Right renal cortex interstitium (tissue), 3 donors: ENCODE measurements around the gene SCN1B. TPM values are rescaled to one million over a fixed set of nuclear protein-coding genes. Genes with fewer than 3 reads are reported as not detected.
"Not testable (repeated sequence)": the region's sequence is repeated elsewhere in the genome, so short reads cannot be mapped to it uniquely, and the experiment has no call there.

ENCODE experiments used
- DNase-seq, 3 donors: peaks; one replicate each; pipeline ENCODE4 v3.0.0-alpha.2; 2013; ENCODE audit warnings: low read depth in 3 of 3, low spot score in 2 of 3
- polyA plus RNA-seq, 3 donors: library from polyadenylated mRNA; unstranded; fragments of 120-200 nt; gene quantifications; one replicate each; pipeline ENCODE4 v1.2.1, GENCODE V29; 2013; ENCODE audit not compliant: insufficient read length in 3 of 3

The SCN1B gene
- polyA plus RNA-seq, result under 1 TPM; 0.55 to 0.92 (median 0.64) TPM

DNA sequence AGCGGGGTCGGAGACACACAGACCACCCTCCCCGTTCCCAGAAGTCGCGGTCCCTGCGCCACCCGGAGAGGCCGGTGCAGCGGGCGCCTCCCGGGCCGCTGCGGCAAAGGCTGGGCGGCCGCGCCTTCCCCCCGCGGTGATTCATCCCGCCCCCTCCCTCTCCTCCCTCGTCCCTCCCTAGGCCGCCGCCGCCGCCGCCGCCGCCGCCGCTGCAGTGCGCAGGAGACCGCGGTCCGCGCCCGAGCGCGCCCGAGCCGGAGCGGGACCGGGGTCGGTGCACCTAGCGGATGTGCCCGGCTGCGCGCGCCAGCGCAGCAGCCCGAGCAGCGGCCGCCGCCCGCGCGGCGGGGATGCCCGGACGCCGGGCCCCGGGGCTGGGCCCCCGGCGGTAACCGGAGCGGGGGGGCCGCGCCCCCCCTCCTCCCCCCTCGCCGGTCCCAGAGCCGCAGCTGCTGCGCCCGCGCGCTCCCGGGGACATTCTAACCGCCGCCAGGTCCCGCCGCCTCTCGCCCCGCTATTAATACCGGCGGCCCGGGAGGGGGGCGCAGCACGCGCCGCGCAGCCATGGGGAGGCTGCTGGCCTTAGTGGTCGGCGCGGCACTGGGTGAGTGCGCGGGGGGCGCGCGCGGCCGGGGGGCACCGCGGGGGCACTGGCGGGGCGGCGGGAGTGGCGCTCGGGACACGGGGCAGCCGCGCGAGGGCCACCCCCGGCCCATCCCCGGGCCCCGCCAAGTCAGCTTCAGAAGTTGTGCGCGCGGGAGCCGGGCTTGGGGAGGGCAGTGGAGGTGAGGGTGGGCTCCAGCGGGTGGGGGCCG is at the start of gene SCN1B:
Gene SCN1B (plus strand): TSS at position 214 of the 815 bp plus-strand sequence. CDS start 351 bp downstream, at position 565.
- no peak for DNase-seq

DNA sequence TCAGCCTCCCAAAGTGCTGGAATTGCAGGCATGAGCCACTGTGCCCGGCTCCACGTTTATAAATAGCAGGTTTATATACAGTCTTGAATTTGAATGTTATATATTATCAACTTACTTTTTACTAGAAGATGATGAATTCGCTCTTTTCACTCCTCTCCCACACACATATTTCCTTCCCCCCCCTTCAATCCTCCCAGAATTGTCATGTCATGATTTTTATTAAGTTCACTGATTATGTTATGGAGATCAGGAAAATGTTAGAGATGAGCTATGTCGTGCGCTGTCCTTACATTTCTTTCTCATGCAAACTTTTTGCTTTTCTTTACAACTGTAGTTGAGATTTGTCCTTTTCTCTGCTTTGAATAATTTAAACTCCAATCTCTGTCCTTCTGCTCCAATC is 48.0 kb upstream of the SCN1B start:
- DNase-seq, result no peak

DNA sequence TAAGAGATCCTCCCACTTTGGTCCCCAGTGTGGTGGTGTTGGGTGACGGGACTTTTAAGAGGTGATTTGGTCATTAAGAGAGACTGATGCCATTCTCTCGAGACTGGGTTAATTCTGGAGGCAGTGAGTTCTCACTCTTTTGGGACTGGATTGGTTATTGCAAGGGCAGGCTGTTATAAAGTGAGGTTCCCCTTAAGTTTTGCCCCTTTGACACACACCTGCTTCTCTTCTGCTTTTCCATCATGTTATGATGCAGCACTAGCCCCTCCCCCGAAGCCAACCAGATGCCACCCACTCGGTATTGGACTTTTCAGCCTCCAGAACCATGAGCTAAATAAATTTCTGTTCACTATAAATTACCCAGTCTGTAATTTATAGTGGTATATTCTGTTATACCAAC is 46.5 kb upstream of the SCN1B start:
- no peak for DNase-seq

DNA sequence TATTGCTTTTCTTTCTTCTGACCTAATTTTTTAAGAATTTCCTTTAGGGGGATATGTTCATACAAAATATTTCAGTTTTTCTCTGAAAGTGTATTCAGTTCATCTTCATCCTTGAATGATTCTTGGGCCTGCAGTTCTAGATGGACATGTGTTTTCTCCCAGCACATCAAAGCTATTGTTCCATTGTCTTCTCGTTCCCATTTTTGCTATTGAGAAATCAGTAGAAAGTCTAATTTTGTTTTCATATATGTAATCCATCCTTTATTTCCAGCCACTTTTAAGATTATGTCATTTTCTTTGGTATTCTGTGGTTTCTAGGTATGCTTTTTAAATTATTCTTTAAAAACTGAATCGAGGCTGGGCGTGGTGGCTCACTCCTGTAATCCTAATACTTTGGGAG is 46.0 kb upstream of the SCN1B start:
- DNase-seq, result no peak

DNA sequence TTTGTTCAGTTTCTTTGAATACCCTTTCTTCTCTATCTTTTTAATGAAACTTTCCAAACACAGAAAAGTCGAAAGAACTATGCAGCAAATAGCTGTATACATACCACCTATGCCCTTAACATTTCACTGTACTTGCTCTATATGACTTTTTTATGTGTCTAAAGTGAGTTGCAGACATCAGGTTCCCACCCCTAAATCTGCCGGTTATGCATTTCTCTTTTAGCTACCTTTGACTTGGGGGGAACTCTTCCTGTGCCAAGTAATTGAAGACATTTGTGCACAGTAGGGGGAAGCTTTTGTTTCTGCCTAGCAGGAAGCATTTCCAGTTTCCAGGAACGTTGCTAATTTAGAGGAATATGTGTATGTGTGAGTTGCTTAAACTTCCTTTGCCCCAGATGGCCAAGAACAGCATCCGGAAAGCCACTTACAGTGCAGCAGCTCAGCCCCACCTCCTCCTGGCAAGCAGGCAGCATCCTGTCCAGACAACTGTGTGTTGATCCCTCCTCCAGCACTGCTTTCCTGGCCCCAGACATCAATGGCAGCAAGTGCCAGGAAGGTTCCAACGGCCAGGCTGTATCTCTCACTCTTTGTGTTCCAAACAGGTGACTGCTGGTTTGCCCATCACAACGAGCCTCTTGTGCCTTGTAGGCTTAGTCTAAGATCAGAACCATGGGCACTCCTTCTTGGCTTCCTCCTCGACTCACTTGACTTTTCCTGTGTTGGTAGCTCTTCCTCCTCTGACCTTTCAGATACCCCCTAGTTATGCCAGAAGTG is 44.8 kb upstream of the SCN1B start:
- DNase-seq, result no peak

DNA sequence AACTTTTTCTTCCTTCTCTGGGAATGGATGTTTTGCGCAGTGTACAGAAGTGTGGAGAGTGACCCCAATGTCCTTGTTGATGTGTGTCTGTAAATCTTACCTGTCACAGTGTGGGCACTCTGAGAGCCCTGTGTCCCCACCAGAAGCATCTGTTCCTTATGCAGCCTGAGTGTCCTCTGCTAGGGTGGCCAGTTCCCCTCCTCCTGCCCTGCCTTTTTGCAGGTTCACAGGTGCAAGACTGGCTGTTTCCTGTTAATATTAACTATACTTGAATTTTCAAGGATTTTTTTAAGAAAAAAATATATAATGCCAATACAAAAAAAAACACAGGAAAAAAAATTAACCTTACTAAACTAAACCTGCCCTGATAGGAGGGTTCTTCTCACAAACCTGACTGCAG is 42.2 kb upstream of the SCN1B start:
- DNase-seq, result no peak

DNA sequence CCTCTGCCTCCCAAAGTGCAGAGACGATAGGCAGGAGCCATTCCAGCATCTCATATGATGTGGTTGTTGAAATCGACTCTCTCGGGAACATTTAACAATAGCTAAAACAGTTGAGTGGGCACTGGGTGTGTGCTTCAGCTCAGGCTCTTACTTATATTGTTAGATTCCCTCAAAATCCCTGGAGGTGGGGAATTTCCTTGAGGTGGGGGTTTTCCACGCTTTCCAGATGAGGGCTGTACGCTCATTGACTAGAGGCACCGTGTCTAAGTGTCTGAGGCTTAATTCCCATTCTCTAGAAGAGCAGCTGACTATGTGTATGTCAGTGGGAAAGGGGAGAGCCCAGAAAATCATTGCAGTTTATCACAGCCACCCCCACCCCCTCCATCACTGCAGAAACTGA is 41.0 kb upstream of the SCN1B start:
- DNase-seq, result no peak

DNA sequence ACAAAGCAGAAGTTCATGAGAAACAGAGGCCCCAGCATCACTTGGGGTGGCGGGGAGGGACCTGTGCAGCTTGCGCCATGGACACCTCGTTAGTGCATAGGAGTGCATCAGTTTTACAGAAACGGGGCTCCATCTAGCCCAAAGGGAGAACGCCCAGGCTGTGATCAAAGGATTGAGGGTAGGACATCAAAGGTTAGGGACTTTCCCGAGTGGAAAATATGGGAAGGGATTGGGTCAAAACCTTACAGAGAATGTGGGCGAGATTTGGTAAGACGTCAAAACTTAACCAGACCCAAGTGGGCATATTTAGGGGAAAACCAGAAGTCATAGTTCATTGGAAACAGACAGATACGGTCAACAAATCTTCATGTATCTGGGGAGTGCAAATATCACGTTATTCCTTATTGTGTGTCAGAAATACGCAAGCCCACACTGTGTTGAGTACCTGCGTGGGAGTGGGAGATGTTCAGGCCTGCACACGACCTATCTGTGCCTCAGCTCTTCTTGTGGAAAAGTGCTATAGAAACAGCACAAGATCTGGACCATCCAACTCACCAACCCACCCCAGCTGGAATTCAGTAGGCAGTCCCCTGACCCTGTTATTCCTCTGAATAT is 39.6 kb upstream of the SCN1B start:
- DNase-seq, result no peak

DNA sequence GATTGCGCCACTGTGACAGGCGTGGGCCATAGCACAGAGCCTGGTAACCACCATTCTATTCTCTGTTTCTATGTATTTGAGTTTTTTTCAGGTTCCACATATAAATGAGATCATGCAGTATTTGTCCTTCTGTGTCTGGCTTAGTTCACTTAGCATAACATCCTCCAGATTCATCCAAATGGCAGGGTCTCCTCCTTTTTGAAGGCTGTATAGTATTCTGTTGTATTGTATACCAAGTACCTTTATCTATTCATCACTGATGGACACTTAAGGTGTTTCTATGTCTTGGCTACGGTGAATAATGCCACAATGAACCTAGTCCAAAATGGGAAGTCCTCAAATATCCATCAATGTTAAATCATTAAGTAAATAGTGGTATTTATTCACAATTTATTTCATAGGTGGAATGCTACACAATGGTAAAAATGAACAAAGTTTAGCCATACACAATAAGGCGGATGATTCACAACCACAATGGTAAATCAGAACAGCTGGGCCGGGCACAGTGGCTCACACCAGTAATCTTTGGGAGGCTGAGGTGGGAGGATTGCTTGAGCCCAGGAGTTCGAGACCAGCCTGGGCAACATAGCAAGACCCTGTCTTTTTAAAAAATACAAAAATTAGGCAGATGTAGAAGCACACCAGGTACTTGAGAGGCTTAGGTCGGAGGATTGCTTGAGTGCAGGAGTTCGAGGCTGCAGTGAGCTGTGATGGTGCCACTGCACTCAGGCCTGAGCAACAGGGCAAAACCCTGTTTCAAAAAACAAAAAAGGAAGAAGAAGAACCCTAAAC is 38.5 kb upstream of the SCN1B start:
- DNase-seq, result no peak

DNA sequence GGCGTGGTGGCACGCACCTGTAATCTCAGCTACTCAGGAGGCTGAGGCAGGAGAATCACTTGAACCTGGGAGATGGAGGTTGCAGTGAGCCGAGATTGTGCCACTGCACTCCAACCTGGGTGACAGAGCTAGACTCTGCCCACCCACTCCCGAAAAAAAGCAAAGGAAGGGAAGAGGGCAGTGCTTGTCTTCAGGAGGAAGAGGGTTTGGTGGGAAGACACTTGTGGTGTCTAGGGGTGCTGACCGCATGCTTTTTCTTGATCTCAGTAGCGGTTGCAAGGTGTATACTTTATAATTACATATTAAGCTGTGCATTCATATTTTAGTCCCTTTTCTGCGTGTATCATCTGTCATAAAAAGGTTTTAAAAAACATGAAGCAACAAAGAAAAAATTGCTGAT is 37.7 kb upstream of the SCN1B start:
- DNase-seq, result not testable (repeated sequence)

DNA sequence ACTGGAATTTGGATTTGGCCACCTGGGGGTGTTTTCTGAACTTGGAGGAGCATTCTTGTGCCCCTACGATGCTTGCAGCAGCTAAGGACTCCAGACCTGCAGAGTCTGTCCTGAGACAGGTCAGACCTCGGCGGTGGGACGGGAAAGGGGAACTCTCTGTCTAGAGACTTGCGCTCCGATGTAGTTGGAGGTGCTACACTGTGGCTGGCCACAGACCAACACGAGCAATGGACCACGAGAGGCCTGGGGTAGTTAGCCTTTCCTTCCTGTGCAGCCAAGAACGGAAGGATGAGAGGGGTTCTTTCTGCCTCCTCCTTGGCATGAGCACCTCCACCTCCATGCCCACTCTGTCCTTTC is 36.0 kb upstream of the SCN1B start:
- DNase-seq, result no peak

DNA sequence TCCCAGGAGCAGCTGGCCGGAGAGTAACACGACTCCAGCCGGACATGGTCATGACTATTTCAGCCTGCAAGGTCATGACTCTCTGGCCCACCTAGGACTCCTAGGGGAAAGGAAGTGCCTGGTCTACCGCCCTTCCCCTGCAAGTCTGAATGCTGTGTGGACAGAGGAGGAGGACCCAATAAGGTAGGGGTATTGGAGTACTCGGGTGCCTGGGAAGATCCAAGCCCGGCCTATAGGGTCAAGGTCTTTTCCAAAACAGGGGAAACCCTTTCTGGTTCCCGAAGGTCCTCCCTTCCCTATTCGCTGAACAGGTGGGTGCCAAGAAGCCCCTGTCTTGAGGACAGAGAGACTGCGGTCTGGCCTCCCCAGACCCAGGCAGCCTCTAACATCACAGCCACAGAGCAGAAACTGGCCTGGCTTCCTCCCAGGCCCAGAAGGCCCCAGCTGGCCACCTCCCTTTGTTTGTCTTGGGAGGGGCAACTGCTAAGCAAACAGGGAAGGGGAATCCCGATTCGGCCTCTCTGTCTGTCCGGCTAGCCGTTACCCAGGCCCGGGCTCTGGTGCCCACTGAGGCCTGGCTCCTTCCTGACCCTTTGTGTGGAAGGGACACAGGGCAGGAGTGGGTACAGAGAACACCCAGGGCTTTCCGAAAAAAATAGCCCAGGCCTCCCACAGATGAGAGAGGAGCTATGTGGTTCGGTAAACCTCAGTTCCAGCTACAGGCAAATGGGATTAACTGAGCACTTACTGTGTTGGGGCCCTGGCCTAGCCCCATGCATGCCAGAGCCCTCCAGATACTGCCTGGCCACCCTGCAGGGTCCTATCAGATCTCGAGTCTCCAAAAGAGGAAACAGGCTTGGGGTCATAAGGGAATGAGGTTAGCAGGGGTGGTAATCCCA is 35.4 kb upstream of the SCN1B start:
- DNase-seq, result no peak

DNA sequence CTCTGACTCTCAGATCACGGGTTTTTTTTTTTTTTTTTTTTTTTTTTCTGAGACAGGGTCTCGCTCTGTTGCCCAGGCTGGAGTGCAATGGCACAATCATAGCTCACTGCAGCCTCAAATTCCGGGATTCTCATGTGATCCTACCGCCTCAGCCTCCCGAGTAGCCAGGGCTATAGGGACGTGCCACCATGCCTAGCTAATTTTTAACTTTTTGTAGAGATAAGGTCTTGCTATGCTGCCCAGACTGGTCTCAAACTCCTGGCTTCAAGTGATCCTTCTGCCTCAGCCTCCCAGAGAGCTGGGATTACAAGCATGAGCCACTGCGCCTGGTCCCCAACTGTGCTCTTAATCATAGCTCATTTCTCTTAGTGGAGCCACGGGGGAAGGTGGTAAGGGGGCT is 34.7 kb upstream of the SCN1B start:
- no peak for DNase-seq

DNA sequence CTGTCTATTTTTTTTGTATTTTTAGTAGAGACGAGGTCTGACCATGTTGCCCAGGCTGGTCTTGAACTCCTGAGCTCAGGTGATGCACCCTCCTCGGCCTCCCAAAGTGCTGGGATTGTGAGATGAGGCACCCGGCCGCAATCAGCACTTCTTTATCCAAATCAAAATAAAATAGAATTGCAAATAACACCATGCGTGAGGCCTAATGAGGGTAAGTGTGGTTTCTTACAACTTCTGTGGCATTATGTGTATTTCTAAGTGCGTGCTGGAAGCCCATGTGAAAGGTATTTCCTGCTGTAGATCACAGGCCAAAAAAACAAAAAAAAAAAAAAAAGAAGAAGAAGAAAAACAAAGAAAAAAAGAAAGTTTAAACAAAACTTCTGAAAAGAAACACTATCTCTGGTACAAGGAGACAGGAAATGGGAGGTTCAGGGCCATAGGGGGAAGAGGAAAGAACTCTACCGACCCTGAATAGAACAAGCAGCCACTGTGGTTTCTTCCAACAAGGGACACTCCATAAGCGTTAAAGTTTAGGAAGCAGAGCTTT is 33.1 kb upstream of the SCN1B start:
- no peak for DNase-seq

DNA sequence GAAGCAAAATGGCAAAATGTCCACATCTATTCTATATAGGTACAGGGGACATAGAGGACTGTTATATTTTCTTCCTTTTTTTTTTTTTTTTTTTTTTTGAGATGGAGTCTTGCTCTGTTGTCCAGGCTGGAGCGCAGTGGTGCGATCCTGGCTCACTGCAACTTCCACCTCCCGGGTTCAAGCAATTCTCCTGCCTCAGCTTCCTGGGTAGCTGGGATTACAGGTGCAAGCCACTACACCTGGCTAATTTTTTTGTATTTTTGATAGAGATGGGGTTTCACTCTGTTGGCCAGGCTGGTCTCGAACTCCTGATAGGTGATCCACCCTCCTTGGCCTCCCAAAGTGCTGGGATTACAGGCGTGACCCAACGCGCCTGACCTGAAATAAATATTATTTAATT is 32.0 kb upstream of the SCN1B start:
- not testable (repeated sequence) for DNase-seq

DNA sequence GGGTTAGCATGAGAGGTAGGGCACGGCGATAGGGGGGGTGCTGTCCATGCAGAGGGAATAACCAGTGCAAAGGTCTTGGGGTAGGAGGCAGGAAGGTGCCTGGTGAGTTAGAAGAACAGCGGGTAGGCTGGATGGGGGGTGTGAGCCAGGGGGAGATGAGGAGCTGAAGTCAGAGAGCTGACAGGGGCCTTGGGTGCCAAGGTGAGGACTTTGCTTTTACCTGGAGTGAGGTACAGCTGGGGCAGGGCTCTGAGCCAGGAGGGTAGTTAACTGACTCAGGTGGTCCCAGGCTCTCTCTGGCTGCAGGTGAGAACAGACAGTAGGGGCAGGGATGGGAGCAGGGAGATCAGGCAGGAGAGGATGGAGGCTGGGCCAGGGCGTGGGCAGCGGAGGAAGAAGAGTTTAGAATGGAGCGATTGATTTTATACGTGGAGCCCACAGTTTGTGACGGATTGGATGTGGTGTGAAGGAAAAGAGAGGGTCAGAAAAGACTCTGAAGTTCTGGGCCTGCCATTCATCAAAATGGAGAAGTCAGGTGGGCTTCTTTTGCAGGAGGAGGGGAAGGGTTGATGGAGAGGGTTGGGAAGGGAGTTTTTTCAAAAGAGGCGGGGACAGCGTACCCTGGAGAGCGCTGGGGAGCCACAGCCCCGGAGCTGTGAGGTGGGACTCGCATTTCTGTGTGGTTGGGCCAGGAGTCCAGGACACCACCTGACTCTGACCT is 31.3 kb upstream of the SCN1B start:
- no peak for DNase-seq

DNA sequence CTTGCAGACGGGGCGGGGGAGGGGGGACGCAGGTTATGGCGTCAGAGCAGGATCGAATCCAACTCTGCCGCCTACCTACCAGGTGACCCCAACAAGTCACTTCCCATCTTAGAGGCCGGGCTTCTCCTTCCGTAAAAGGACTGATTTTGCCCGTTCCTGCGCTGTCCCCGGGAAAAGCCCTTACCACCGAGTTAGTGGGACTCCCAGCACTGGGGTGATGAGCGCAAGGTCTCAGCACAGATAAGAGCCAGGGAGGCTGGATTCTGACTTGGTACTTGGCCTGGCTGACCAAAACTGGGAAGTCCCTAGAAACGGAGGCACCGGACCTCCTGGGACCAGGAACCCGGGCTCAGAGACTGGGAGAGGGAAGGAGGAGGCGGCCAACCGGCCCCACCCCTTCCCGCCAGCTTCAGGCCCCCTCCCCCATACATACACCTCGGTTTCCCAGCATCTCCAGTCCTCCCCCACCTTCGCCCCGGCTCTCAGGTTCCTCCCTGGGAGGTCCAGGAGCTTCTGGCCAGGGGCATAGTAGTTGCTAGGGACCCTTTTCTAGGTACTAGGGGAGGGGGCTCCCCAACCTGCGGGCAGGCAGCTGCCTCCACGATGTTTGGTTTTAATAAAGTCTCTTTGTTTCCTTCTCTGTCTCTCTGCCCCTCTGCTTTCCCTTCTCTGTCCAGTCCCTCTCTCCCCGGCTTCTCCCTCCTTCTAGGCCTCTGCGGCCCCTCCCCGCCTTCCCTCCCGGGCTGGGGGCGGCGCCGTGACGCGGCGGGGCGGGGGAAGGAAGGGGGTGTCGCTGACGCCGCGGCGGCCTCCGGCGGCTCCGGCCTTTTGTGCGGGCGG is 30.6 kb upstream of the SCN1B start, which contains the start of gene GRAMD1A:
Gene GRAMD1A (plus strand): TSS at position 826 of the 840 bp plus-strand sequence. CDS start 156 bp downstream, outside the sequence.
- DNase-seq, result peak; percentile 78 to 84 (median 81)

DNA sequence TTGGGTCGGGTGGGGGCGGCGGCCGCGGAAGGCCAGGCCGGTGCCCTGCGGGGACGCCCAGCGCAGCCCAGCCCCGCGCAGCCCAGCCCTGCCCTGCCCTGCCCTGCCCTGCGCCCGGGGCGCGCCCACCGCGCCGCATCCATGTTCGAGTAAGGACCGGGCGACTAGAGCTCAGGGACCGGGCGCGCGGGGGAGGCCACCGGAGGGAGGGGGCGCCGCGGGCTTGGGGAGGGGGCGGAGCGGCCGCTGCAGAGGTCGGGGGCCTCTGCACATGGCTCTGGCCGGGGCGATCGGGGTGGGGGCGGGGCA is 30.0 kb upstream of the SCN1B start:
- no peak for DNase-seq
